ENCODE results near the gene ZNF652.

DNA sequence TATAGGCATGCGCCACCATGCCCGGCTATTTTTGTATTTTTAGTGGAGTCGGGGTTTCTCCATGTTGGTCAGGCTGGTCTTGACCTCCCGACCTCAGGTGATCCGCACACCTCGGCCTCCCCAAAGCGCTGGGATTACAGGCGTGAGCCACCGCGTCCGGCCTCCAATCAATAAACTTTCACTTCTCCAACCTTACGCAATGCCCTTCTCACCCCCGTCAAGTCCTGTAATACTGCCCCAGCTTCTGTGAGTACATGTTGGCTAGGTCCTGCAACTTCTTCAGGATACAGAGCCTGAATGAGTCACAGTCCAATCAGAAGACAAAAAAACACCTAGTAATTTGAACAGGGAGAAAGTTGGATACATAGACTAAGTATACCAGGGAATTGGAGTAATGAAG is 84.4 kb downstream of the ZNF652 start:
- TF ChIP-seq, protein P1, sequence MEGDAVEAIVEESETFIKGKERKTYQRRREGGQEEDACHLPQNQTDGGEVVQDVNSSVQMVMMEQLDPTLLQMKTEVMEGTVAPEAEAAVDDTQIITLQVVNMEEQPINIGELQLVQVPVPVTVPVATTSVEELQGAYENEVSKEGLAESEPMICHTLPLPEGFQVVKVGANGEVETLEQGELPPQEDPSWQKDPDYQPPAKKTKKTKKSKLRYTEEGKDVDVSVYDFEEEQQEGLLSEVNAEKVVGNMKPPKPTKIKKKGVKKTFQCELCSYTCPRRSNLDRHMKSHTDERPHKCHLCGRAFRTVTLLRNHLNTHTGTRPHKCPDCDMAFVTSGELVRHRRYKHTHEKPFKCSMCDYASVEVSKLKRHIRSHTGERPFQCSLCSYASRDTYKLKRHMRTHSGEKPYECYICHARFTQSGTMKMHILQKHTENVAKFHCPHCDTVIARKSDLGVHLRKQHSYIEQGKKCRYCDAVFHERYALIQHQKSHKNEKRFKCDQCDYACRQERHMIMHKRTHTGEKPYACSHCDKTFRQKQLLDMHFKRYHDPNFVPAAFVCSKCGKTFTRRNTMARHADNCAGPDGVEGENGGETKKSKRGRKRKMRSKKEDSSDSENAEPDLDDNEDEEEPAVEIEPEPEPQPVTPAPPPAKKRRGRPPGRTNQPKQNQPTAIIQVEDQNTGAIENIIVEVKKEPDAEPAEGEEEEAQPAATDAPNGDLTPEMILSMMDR (IDR thresholded peaks at IDR 0.05): no peak
- no peak for TF ChIP-seq POLR2A (IDR thresholded peaks at IDR 0.05)
